Panc1 (cell line): Measurements from ENCODE around the gene FAM241B. TPM values are rescaled to one million over a fixed set of nuclear protein-coding genes. Genes with fewer than 3 reads are reported as not detected.

ENCODE experiments used
- ATAC-seq: fragments of 200-7000 bp; cut with Tn5 transposase; 2 replicates; pipeline ENCODE4 v1.9.1; 2020; ENCODE audit warnings: mild to moderate bottlenecking, moderate library complexity
- BruUV-seq: library from RNA; stranded (reverse); fragments of 400-500 nt; replicated peaks from 2 replicates; lab custom pipeline; 2021; lab: Mats Ljungman, UMichigan
- CTCF ChIA-PET: fragments of 300-600 bp; sonication (Branson Sonifier 250); formaldehyde crosslinking; loops from one replicate; lab custom pipeline; 2022; ENCODE audit warnings: antibody characterized with exemption; lab: Charles Lee
- POLR2A ChIA-PET: fragments of 300-600 bp; sonication (Branson Sonifier 250); formaldehyde crosslinking; loops from one replicate; lab custom pipeline; 2022; ENCODE audit warnings: antibody characterized with exemption; lab: Charles Lee
- DNase-seq: peaks from one replicate; pipeline ENCODE4 v3.0.0-alpha.2; 2010; ENCODE audit warnings: low read depth, low spot score
- H3K27ac ChIP-seq: 2 replicates; pipeline ENCODE4 v1.5.1; 2011; ENCODE audit warnings: mild to moderate bottlenecking, low read length, inconsistent platforms
- H3K27me3 ChIP-seq: fragments of 200-500 bp; sonication (Bioruptor generic); 2 replicates; pipeline ENCODE4 v1.6.0; 2014; ENCODE audit warnings: low read length, inconsistent platforms; ENCODE audit not compliant: control insufficient read depth, insufficient read depth
- H3K36me3 ChIP-seq: fragments of 200-500 bp; sonication (Bioruptor generic); 2 replicates; pipeline ENCODE4 v1.5.1; 2014; ENCODE audit warnings: inconsistent platforms, mild to moderate bottlenecking, low read length, moderate library complexity; ENCODE audit not compliant: control insufficient read depth, insufficient read depth
- H3K4me1 ChIP-seq: 2 replicates; pipeline ENCODE4 v1.5.1; 2011; ENCODE audit warnings: inconsistent platforms, mild to moderate bottlenecking, low read length, moderate library complexity; ENCODE audit not compliant: control insufficient read depth, insufficient read depth
- H3K4me3 ChIP-seq, 2 experiments: 2 replicates each; pipeline ENCODE4 v1.5.1; 2011 to 2012; ENCODE audit warnings: low read depth in 2 of 2, low read length in 2 of 2, mild to moderate bottlenecking in 2 of 2, inconsistent platforms in 1 of 2, moderate library complexity in 1 of 2
- H3K9me3 ChIP-seq: fragments of 200-500 bp; sonication (Bioruptor generic); 2 replicates; pipeline ENCODE4 v1.5.1; 2014; ENCODE audit warnings: low read depth, mild to moderate bottlenecking, inconsistent platforms, low read length, moderate library complexity; ENCODE audit not compliant: control insufficient read depth, insufficient read depth
- CTCF ChIP-seq: fragments of 450-650 bp; IDR thresholded peaks from 2 replicates; pipeline ENCODE4 v1.5.1; 2017; ENCODE audit warnings: mild to moderate bottlenecking
- POLR2AphosphoS5 ChIP-seq: IDR thresholded peaks from 2 replicates; pipeline ENCODE4 v1.6.1; 2012; ENCODE audit warnings: mild to moderate bottlenecking, low read depth, low read length, moderate library complexity
- SIN3A ChIP-seq: IDR thresholded peaks from 2 replicates; pipeline ENCODE4 v1.6.1; 2012; ENCODE audit warnings: low read depth, mild to moderate bottlenecking, low read length, moderate library complexity, borderline replicate concordance; ENCODE audit not compliant: insufficient read depth
- TCF7L2 ChIP-seq: IDR thresholded peaks from 2 replicates; pipeline ENCODE4 v1.6.1; 2011; ENCODE audit warnings: mild to moderate bottlenecking, low read depth, low read length, inconsistent platforms
- in situ Hi-C: cut with HindIII; loops from 2 replicates; pipeline ENCODE4 v1.10.0; 2016; ENCODE audit warnings: low sequenced_read_pairs, low pct_unique_long_range_greater_than_20kb
- intact Hi-C: fragments of 100-400 bp; cut with micrococcal nuclease; formaldehyde crosslinking; loops from one replicate; pipeline ENCODE4 v1.10.0; 2022; ENCODE audit not compliant: unreplicated experiment
- total RNA-seq: library from RNA; stranded (reverse); gene quantifications from one replicate; pipeline ENCODE4 v1.2.1, GENCODE V29; 2021; ENCODE audit not compliant: unreplicated experiment
- TF ChIP-seq, protein P1 (sequence below), 2 experiments: IDR thresholded peaks; 2 replicates each; pipeline ENCODE4 v1.6.1; 2011 to 2012; ENCODE audit warnings: low read depth in 2 of 2, control low read depth in 1 of 2, low read length in 1 of 2, mild to moderate bottlenecking in 1 of 2, moderate library complexity in 1 of 2; ENCODE audit not compliant: insufficient read depth in 1 of 2

FAM241B gene
- total RNA-seq, 1 experiment from 2014 or later = 29.1 TPM

DNA sequence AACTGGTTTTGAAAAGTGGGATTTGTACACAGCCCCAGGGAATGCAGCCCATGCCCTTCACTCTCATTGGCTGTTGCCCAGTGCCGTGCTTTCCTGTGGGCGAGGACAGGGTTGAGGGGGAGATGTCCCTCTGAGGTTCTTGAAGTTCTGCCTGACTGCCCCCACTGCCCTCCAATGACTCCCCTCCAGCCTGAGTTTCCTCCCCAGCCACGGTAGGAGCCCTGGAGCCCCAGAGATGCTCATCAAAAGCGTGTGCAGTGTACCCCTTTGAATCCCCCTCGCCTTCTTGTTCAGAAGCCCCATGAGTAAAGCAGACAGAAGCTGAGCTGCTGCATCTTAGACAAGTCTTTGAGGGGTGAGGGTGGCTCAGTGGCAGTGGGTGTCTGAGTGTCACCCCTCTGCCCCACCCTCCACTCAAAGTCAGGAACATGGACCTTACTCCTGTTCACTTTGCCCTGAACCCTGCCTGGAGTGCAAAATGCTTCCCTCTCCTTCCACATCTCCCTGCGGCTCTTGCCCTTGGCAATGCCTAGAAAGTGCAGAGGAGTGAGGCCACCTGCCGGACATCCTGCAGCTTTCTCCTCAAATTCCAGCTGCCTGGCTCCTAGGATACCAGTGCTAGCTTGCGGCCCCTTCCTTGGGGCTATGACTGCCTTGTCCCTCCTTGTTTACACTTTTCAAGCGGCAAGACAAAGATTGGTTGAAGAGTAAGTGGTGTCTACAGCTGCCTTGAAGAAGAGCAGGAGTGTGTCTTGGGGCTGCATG is 19.9 kb downstream of the FAM241B start:
- no peaks in the 10 kb centered on the region for H3K36me3 ChIP-seq
- TF ChIP-seq TCF7L2 = no peak
- TF ChIP-seq, protein P1, sequence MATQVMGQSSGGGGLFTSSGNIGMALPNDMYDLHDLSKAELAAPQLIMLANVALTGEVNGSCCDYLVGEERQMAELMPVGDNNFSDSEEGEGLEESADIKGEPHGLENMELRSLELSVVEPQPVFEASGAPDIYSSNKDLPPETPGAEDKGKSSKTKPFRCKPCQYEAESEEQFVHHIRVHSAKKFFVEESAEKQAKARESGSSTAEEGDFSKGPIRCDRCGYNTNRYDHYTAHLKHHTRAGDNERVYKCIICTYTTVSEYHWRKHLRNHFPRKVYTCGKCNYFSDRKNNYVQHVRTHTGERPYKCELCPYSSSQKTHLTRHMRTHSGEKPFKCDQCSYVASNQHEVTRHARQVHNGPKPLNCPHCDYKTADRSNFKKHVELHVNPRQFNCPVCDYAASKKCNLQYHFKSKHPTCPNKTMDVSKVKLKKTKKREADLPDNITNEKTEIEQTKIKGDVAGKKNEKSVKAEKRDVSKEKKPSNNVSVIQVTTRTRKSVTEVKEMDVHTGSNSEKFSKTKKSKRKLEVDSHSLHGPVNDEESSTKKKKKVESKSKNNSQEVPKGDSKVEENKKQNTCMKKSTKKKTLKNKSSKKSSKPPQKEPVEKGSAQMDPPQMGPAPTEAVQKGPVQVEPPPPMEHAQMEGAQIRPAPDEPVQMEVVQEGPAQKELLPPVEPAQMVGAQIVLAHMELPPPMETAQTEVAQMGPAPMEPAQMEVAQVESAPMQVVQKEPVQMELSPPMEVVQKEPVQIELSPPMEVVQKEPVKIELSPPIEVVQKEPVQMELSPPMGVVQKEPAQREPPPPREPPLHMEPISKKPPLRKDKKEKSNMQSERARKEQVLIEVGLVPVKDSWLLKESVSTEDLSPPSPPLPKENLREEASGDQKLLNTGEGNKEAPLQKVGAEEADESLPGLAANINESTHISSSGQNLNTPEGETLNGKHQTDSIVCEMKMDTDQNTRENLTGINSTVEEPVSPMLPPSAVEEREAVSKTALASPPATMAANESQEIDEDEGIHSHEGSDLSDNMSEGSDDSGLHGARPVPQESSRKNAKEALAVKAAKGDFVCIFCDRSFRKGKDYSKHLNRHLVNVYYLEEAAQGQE (IDR thresholded peaks at IDR 0.05; ENCODE audit: insufficient read depth in 1 of 2, low read depth in 2 of 2, low read length in 1 of 2) = no peak
- no peak for TF ChIP-seq SIN3A
- H3K9me3 ChIP-seq = no peaks in the 10 kb centered on the region
- H3K27me3 ChIP-seq = no peaks in the 10 kb centered on the region
- in situ Hi-C loops (no loop called here), intact Hi-C loops (loop anchor here (10.0 kb wide), 1 partner anchor 265 kb away; no protein-coding TSS in a partner anchor)
- DNase-seq (no peak), ATAC-seq (no peak)
- no peak overlapping the region for H3K4me3 ChIP-seq
- H3K4me1 ChIP-seq = no peaks in the 10 kb centered on the region
- CTCF ChIA-PET = no interaction called here
- BruUV-seq = no TSS peak
- H3K27ac ChIP-seq = no peak overlapping the region
- POLR2A ChIA-PET = no interaction called here

GRCh38 chr10:69650589-69651261 is 20.7 kb downstream of the FAM241B start:
- H3K9me3 ChIP-seq = no peaks in the 10 kb centered on the region
- no peak overlapping the region for H3K4me3 ChIP-seq
- no peak overlapping the region for H3K27ac ChIP-seq
- BruUV-seq = no TSS peak
- DNase-seq (no peak), ATAC-seq (no peak)
- no peaks in the 10 kb centered on the region for H3K27me3 ChIP-seq
- ChIA-PET POLR2A (no interaction called here), CTCF (no interaction called here)
- in situ Hi-C loops = no loop called here
- no peaks in the 10 kb centered on the region for H3K36me3 ChIP-seq
- H3K4me1 ChIP-seq = no peaks in the 10 kb centered on the region
- TF ChIP-seq CTCF = no peak
- TF ChIP-seq, protein P1 (IDR thresholded peaks at IDR 0.05; ENCODE audit: insufficient read depth in 1 of 2, low read depth in 2 of 2, low read length in 1 of 2) = no peak
- no peak for TF ChIP-seq TCF7L2
- no peak for TF ChIP-seq POLR2AphosphoS5
- no peak for TF ChIP-seq SIN3A
- intact Hi-C loops = no loop called here
